ENCODE data around the gene KCNIP3. TPM values are rescaled to one million over a fixed set of nuclear protein-coding genes. Genes with fewer than 3 reads are reported as not detected.
"Not testable (repeated sequence)": the region's sequence is repeated elsewhere in the genome, so short reads cannot be mapped to it uniquely, and the experiment has no call there.

The KCNIP3 gene
- total RNA-seq, 2 donors from 2014 or later: not detected

DNA sequence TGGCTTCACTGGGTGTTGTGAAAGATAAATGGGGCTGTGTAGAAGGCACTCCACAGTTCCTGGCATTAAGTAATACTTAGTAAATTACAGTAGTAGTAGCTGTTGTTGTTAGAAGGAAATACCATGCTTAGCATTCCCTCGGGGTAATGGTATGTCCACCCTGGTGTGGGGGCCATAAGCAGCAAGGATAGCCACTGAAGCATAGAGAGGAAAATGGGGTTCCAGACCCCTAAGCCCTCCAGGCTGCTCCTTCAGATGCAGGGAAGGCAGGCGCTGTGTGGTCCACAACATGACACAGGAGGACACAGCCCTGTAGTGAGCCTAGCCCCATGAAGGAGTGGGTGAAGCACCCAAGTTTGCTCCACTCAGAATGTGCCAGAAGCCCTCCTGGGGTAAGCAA lies 136.8 kb downstream of the KCNIP3 start:
- not testable (repeated sequence) for H3K4me3 Mint-ChIP-seq; H3K27ac Mint-ChIP-seq; DNase-seq; H3K36me3 Mint-ChIP-seq (ENCODE audit: low read depth); ATAC-seq; H3K4me1 Mint-ChIP-seq; H3K27me3 Mint-ChIP-seq; H3K9me3 ChIP-seq (ENCODE audit: control insufficient read depth, low read length, poor library complexity, severe bottlenecking)

DNA sequence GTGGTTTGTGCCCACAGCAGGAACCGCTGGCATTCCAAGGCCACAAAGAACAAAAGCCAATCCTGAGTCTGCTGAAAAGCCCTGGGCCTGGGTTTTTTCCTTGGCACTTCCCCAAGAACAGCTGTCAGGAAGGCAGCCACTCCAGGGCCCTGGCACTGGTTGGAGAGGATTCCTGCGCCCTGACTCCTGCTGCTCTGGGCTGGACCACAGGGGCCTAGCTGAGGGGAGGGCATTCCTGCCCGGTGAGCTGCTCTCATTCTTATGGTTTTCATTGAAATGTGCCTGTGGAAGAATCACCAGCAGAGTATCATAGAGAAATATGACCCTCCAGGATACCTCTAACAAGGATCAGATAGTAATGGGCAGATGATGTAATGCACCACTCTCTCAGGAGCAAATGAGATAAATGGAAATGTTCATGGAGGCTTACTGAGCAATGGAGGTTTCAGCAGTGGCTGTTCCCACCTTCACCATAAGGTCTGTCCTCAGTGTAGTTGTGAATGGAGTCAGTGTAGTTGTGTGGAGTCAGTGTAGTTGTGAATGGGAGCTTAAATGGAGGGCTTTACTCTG lies 137.4 kb downstream of the KCNIP3 start:
- H3K27me3 Mint-ChIP-seq; H3K36me3 Mint-ChIP-seq (ENCODE audit: low read depth); DNase-seq; H3K4me1 Mint-ChIP-seq; H3K27ac Mint-ChIP-seq; H3K9me3 ChIP-seq (ENCODE audit: control insufficient read depth, low read length, poor library complexity, severe bottlenecking); H3K4me3 Mint-ChIP-seq; ATAC-seq: not testable (repeated sequence)

DNA sequence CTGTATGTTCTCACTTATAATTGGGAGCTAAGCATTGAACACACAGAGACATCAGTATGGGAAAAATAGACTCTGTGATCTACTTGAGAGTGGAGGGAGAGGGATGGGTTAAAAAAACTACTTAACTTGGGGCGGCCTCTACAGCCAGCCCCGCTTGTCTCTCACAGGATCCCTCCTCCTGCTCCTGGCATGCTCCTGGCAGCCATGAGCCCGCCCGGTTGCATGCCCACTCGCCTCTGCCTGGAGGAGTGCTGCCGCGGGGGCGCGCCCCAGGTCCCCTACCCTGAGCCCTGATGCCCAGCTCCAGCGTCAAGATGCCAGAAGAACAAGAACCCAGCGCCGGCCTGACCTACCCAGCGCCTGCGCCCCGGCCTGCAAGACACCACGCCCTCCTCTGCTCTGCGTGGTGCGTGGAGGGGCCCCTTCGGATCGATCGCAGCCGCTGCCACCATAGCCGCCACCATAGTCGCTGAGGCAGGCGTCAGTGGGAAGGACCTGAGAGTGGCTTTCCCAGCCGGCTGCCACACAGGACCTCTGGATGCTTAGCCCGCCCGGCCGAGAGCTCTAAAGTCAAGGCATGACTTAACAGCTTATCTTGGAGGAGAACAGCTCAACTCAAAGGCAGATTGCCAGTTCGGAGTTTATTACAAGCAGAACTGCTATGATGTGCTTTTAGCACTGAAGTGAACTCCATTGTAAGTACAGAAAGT lies 138.2 kb downstream of the KCNIP3 start:
- not testable (repeated sequence) for H3K9me3 ChIP-seq (ENCODE audit: control insufficient read depth, low read length, poor library complexity, severe bottlenecking); H3K27ac Mint-ChIP-seq; H3K4me1 Mint-ChIP-seq; ATAC-seq; H3K27me3 Mint-ChIP-seq; H3K4me3 Mint-ChIP-seq; DNase-seq; H3K36me3 Mint-ChIP-seq (ENCODE audit: low read depth)

Other genes with a start within 250 kb of the KCNIP3 start
- gene MRPS5, start 175.5 kb upstream of the KCNIP3 start, total RNA-seq: 10 to 100 TPM; 30.1 TPM
- gene ZNF514, start 137.5 kb upstream of the KCNIP3 start, total RNA-seq: 10 to 100 TPM in 1 of 2 donors, 1 to 10 TPM in 1; 9.4 to 12.0 TPM
- 1 to 10 TPM in 1 of 2 donors, under 1 TPM in 1; 0.57 to 2.4 TPM for gene ZNF2, start 131.5 kb upstream of the KCNIP3 start, total RNA-seq
- 1 to 10 TPM; 2.0 to 2.4 TPM for gene ZNF892, start 89.8 kb upstream of the KCNIP3 start, total RNA-seq
- gene PROM2, start 22.9 kb upstream of the KCNIP3 start, total RNA-seq: under 1 TPM in 1 of 2 donors, not detected in 1; 0.77 TPM
- gene FAHD2A, start 105.4 kb downstream of the KCNIP3 start, total RNA-seq: 10 to 100 TPM; 19.1 to 19.8 TPM
- not detected for gene TRIM43B, start 187.4 kb downstream of the KCNIP3 start, total RNA-seq

Data from T-helper 17 cell (primary cell).